ENCODE data around the gene CARS2. TPM values are rescaled to one million over a fixed set of nuclear protein-coding genes. Genes with fewer than 3 reads are reported as not detected.

CARS2 gene
- total and polyA plus RNA-seq, 2 experiments from 2014 or later, result 39.0 to 53.5 TPM

DNA sequence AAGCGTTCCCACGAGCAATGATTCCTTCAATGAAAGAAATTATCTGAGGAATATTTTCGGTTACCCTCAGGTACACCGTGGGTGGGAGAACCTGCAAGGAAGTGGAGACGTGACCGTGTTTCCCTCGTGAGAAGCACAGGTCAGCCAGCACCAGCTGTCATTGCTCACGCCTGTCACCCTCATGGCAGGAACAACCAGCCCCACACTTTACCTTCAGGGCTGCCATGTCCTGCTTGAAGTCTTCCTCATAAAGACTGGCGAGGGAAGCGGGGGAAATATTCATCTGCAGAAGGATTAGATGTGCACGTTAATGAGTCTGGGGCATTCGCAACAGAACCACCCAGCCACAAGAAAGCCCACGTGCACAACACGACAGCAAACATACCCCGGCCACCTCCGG is 18.2 kb downstream of the CARS2 start (continued):
- TF ChIP-seq REST (IDR thresholded peaks at IDR 0.05; ENCODE audit: unreplicated experiment) (no peak), ETS1 (IDR thresholded peaks at IDR 0.05) (no peak), ZNF114 (CRISPR knock-in tag; IDR thresholded peaks at IDR 0.05) (no peak), NANOG (IDR thresholded peaks at IDR 0.05; ENCODE audit: borderline replicate concordance) (no peak), EZH2phosphoT487 (IDR thresholded peaks at IDR 0.05; ENCODE audit: unreplicated experiment) (no peak)
- TF ChIP-seq, protein P1, sequence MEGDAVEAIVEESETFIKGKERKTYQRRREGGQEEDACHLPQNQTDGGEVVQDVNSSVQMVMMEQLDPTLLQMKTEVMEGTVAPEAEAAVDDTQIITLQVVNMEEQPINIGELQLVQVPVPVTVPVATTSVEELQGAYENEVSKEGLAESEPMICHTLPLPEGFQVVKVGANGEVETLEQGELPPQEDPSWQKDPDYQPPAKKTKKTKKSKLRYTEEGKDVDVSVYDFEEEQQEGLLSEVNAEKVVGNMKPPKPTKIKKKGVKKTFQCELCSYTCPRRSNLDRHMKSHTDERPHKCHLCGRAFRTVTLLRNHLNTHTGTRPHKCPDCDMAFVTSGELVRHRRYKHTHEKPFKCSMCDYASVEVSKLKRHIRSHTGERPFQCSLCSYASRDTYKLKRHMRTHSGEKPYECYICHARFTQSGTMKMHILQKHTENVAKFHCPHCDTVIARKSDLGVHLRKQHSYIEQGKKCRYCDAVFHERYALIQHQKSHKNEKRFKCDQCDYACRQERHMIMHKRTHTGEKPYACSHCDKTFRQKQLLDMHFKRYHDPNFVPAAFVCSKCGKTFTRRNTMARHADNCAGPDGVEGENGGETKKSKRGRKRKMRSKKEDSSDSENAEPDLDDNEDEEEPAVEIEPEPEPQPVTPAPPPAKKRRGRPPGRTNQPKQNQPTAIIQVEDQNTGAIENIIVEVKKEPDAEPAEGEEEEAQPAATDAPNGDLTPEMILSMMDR (conservative IDR thresholded peaks at IDR 0.05; ENCODE audit: low read depth in 2 of 2), result no peak

- no peaks in the 10 kb centered on the region for H3K4me1 ChIP-seq (ENCODE audit: insufficient read depth)
- no peak overlapping the region for H3K27ac ChIP-seq (ENCODE audit: low read depth)
- H3K27me3 Mint-ChIP-seq (ENCODE audit: insufficient read depth, low read depth, poor library complexity), result peaks cover 6% of the 10 kb centered on the region
- no peak overlapping the region for H3K27ac Mint-ChIP-seq
- no peaks in the 10 kb centered on the region for H3K4me1 Mint-ChIP-seq
- H3K9me3 Mint-ChIP-seq, result no peaks in the 10 kb centered on the region
- no peaks in the 10 kb centered on the region for H3F3A ChIP-seq (replicated peaks; ENCODE audit: low read depth)
- no peaks in the 10 kb centered on the region for H3K27me3 ChIP-seq (ENCODE audit: insufficient read depth)
- no peak for DNase-seq (ENCODE audit: low spot score)
- no peak for ATAC-seq
- H4K20me1 ChIP-seq (replicated peaks; ENCODE audit: insufficient read depth), result no peaks in the 10 kb centered on the region; the same call in none of the 2 replicates
- H3K4me2 ChIP-seq, result no peak overlapping the region
- H3K9me2 ChIP-seq (ENCODE audit: insufficient read depth), result no peaks in the 10 kb centered on the region
- no peak overlapping the region for H3K4me3 ChIP-seq
- no peak overlapping the region for H3K4me3 Mint-ChIP-seq
- H3K79me2 ChIP-seq (replicated peaks; ENCODE audit: insufficient read depth), result no peaks in the 10 kb centered on the region
- H3K36me3 ChIP-seq (ENCODE audit: insufficient read depth), result peaks cover 23% of the 10 kb centered on the region; the same call in 1 of the 2 replicates
- H2AFZ ChIP-seq, result no peak overlapping the region
- peaks cover 38% of the 10 kb centered on the region for H3K36me3 Mint-ChIP-seq (ENCODE audit: low read depth)
- no peak for TF ChIP-seq CREB1 (CRISPR knock-in tag; IDR thresholded peaks at IDR 0.05; ENCODE audit: low read depth)
- TF ChIP-seq JUNB (IDR thresholded peaks at IDR 0.05; ENCODE audit: unreplicated experiment), result no peak
- TF ChIP-seq EZH2phosphoT487 (IDR thresholded peaks at IDR 0.05; ENCODE audit: unreplicated experiment), result no peak
- TF ChIP-seq EZH2 (IDR thresholded peaks at IDR 0.05; ENCODE audit: low read depth, unreplicated experiment), result no peak
- no peak for TF ChIP-seq POLR2AphosphoS5 (IDR thresholded peaks at IDR 0.05; ENCODE audit: low read depth)
- TF ChIP-seq ETS1 (IDR thresholded peaks at IDR 0.05), result no peak
- TF ChIP-seq STAT1 (IDR thresholded peaks at IDR 0.05; ENCODE audit: unreplicated experiment), result no peak
- no peak for TF ChIP-seq ZNF114 (CRISPR knock-in tag; IDR thresholded peaks at IDR 0.05)
- TF ChIP-seq ZNF331 (CRISPR knock-in tag; IDR thresholded peaks at IDR 0.05; ENCODE audit: low read depth), result no peak
- no peak for TF ChIP-seq NANOG (IDR thresholded peaks at IDR 0.05; ENCODE audit: borderline replicate concordance)
Observed at GRCh38 chr13:110685305-110686020, 20.5 kb downstream of the CARS2 start.

Data from GM23338 (cell line).